Inflammatory macrophage (primary cell): Measurements from ENCODE around the gene RAPGEF5.

Source experiments
- DNase-seq, 2 donors: peaks; one replicate each; pipeline ENCODE4 v3.0.0-alpha.2; 2020 to 2022

Gene RAPGEF5

GRCh38 chr7:22216309-22216708 is 140.6 kb downstream of the RAPGEF5 start:
- no peak for DNase-seq

GRCh38 chr7:22214000-22214399 is 143.0 kb downstream of the RAPGEF5 start:
- no peak for DNase-seq

- peak; percentile 15 to 55 for DNase-seq
Measured at GRCh38 chr7:22213081-22213480, 143.9 kb downstream of the RAPGEF5 start.

- DNase-seq: no peak
Measured at GRCh38 chr7:22210967-22211366, 146.0 kb downstream of the RAPGEF5 start.

GRCh38 chr7:22210355-22210754 is 146.6 kb downstream of the RAPGEF5 start:
- DNase-seq: no peak

- DNase-seq: no peak
Measured at GRCh38 chr7:22208799-22209198, 148.2 kb downstream of the RAPGEF5 start.

- DNase-seq: no peak
Measured at GRCh38 chr7:22207724-22208225, 149.2 kb downstream of the RAPGEF5 start.

GRCh38 chr7:22205631-22206030 is 151.3 kb downstream of the RAPGEF5 start:
- DNase-seq: no peak

- no peak for DNase-seq
Measured at GRCh38 chr7:22204312-22204711, 152.6 kb downstream of the RAPGEF5 start.

- no peak for DNase-seq
Measured at GRCh38 chr7:22202141-22202540, 154.8 kb downstream of the RAPGEF5 start.

- no peak for DNase-seq
Measured at GRCh38 chr7:22201186-22201880, 155.6 kb downstream of the RAPGEF5 start.

- DNase-seq: no peak
Measured at GRCh38 chr7:22200777-22201176, 156.2 kb downstream of the RAPGEF5 start.

- DNase-seq: no peak
Measured at GRCh38 chr7:22200238-22200637, 156.7 kb downstream of the RAPGEF5 start.

GRCh38 chr7:22197376-22197775 is 159.6 kb downstream of the RAPGEF5 start:
- DNase-seq: no peak

- no peak for DNase-seq
Measured at GRCh38 chr7:22196429-22196828, 160.5 kb downstream of the RAPGEF5 start.

- DNase-seq: no peak
Measured at GRCh38 chr7:22195397-22196172, 161.4 kb downstream of the RAPGEF5 start.

GRCh38 chr7:22194658-22195273 is 162.2 kb downstream of the RAPGEF5 start:
- no peak for DNase-seq

- DNase-seq: no peak
Measured at GRCh38 chr7:22193450-22193983, 163.4 kb downstream of the RAPGEF5 start.

- no peak for DNase-seq
Measured at GRCh38 chr7:22192801-22193200, 164.2 kb downstream of the RAPGEF5 start.

GRCh38 chr7:22190736-22191135 is 166.2 kb downstream of the RAPGEF5 start:
- DNase-seq: no peak

- no peak for DNase-seq
Measured at GRCh38 chr7:22189741-22190140, 167.2 kb downstream of the RAPGEF5 start.

GRCh38 chr7:22189230-22189629 is 167.7 kb downstream of the RAPGEF5 start:
- no peak for DNase-seq

GRCh38 chr7:22187691-22188348 is 169.1 kb downstream of the RAPGEF5 start:
- DNase-seq: no peak
